ENCODE measurements around the gene CCL18. TPM values are rescaled to one million over a fixed set of nuclear protein-coding genes. Genes with fewer than 3 reads are reported as not detected.

CCL18 gene
- total and polyA plus RNA-seq, 10 of the 15 experiments (the other 5 are each of a cell fraction or from before 2014, with no cell fraction given), result 0.26 TPM; not detected in 9

- ATAC-seq (no peak), FAIRE-seq (no peak), DNase-seq (ENCODE audit: low read depth, low spot score) (no peak)
- WGBS (ENCODE audit: insufficient coverage, insufficient replicate concordance, low lambda C conversion rate, missing lambda C conversion rate), result 47% methylated on average over 3 of the region's 3 CpGs
- no peak overlapping the region for H3K4me2 ChIP-seq (ENCODE audit: control insufficient read depth, insufficient read depth)
- H3K9ac ChIP-seq (ENCODE audit: control insufficient read depth, insufficient read depth, low read length), result no peak overlapping the region
- BruUV-seq (replicated peaks), result no TSS peak
- CTCF ChIA-PET, result interaction anchor here (1.1 to 4.9 kb wide), 5 partner anchors 11 to 151 kb away, joined by 3 to 36 read pairs (median 9); partner anchors contain the start of gene CCL3
- H4K20me1 ChIP-seq (ENCODE audit: control insufficient read depth, insufficient read depth), result no peaks in the 10 kb centered on the region
- H3K27me3 ChIP-seq (replicated peaks in 1 of 2; ENCODE audit: control insufficient read depth in 2 of 2, insufficient read depth in 2 of 2, low read length in 1 of 2), result no peaks in the 10 kb centered on the region
- RAD21 ChIA-PET (ENCODE audit: unreplicated experiment), result interaction anchor here (2.5 to 4.3 kb wide), 4 partner anchors 8 to 31 kb away, joined by 19 to 36 read pairs (median 28); partner anchors contain the start of gene CCL3
- no peak overlapping the region for H3K27ac ChIP-seq (ENCODE audit: control insufficient read depth, insufficient read depth)
- H3K4me1 ChIP-seq (ENCODE audit: control insufficient read depth, insufficient read depth, low read length), result peaks cover 18% of the 10 kb centered on the region
- H3K36me3 ChIP-seq (ENCODE audit: control insufficient read depth in 2 of 2, insufficient read depth in 2 of 2, low read length in 1 of 2), result no peaks in the 10 kb centered on the region
- no peak overlapping the region for H3K4me3 ChIP-seq
- H3K79me2 ChIP-seq (ENCODE audit: control insufficient read depth, insufficient read depth, low read length), result no peaks in the 10 kb centered on the region
- H3K9me3 ChIP-seq (replicated peaks; ENCODE audit: control insufficient read depth, insufficient read depth, low read length), result peaks cover 5% of the 10 kb centered on the region
- no peak overlapping the region for H2AFZ ChIP-seq (ENCODE audit: control insufficient read depth, low read depth, low read length)
- TF ChIP-seq LARP7 (IDR thresholded peaks at IDR 0.05) (no peak), RBBP5 (conservative IDR thresholded peaks at IDR 0.05) (no peak), ETV6 (conservative IDR thresholded peaks at IDR 0.05 in 1 of 2, IDR thresholded peaks at IDR 0.05 in 1 of 2; ENCODE audit: borderline replicate concordance in 1 of 2, low read depth in 1 of 2) (no peak), RUNX3 (IDR thresholded peaks at IDR 0.05; ENCODE audit: low read length) (no peak), IRF3 (IDR thresholded peaks at IDR 0.05) (no peak), BHLHE40 (IDR thresholded peaks at IDR 0.05; ENCODE audit: borderline replicate concordance in 1 of 2, low read depth in 2 of 2, low read length in 1 of 2) (no peak), CBX3 (IDR thresholded peaks at IDR 0.05; ENCODE audit: borderline replicate concordance, low read depth) (no peak), PAX8 (IDR thresholded peaks at IDR 0.05) (no peak), NR2C1 (IDR thresholded peaks at IDR 0.05) (no peak), SUPT20H (IDR thresholded peaks at IDR 0.05; ENCODE audit: borderline replicate concordance, control insufficient read depth, low read depth, low read length) (no peak), MAX (IDR thresholded peaks at IDR 0.05; ENCODE audit: low read depth, low read length) (no peak), SRF (IDR thresholded peaks at IDR 0.05; ENCODE audit: low read depth in 2 of 2, low read length in 2 of 2) (no peak), ZNF217 (IDR thresholded peaks at IDR 0.05) (no peak)
- TF ChIP-seq, protein P1, sequence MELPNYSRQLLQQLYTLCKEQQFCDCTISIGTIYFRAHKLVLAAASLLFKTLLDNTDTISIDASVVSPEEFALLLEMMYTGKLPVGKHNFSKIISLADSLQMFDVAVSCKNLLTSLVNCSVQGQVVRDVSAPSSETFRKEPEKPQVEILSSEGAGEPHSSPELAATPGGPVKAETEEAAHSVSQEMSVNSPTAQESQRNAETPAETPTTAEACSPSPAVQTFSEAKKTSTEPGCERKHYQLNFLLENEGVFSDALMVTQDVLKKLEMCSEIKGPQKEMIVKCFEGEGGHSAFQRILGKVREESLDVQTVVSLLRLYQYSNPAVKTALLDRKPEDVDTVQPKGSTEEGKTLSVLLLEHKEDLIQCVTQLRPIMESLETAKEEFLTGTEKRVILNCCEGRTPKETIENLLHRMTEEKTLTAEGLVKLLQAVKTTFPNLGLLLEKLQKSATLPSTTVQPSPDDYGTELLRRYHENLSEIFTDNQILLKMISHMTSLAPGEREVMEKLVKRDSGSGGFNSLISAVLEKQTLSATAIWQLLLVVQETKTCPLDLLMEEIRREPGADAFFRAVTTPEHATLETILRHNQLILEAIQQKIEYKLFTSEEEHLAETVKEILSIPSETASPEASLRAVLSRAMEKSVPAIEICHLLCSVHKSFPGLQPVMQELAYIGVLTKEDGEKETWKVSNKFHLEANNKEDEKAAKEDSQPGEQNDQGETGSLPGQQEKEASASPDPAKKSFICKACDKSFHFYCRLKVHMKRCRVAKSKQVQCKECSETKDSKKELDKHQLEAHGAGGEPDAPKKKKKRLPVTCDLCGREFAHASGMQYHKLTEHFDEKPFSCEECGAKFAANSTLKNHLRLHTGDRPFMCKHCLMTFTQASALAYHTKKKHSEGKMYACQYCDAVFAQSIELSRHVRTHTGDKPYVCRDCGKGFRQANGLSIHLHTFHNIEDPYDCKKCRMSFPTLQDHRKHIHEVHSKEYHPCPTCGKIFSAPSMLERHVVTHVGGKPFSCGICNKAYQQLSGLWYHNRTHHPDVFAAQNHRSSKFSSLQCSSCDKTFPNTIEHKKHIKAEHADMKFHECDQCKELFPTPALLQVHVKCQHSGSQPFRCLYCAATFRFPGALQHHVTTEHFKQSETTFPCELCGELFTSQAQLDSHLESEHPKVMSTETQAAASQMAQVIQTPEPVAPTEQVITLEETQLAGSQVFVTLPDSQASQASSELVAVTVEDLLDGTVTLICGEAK (IDR thresholded peaks at IDR 0.05; ENCODE audit: borderline replicate concordance), result no peak
- TF ChIP-seq, protein P2, sequence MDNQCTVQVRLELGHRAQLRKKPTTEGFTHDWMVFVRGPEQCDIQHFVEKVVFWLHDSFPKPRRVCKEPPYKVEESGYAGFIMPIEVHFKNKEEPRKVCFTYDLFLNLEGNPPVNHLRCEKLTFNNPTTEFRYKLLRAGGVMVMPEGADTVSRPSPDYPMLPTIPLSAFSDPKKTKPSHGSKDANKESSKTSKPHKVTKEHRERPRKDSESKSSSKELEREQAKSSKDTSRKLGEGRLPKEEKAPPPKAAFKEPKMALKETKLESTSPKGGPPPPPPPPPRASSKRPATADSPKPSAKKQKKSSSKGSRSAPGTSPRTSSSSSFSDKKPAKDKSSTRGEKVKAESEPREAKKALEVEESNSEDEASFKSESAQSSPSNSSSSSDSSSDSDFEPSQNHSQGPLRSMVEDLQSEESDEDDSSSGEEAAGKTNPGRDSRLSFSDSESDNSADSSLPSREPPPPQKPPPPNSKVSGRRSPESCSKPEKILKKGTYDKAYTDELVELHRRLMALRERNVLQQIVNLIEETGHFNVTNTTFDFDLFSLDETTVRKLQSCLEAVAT (IDR thresholded peaks at IDR 0.05), result no peak
- in situ Hi-C loops (cut with MboI), result no loop called here
- SMC1A ChIA-PET (ENCODE audit: uncharacterized antibody, unreplicated experiment), result interaction anchor here (0.6 to 9.0 kb wide), 7 partner anchors 9 to 151 kb away, joined by 3 to 128 read pairs (median 9); partner anchors contain the start of gene CCL3
- POLR2A ChIA-PET, result interaction anchor here (1.2 to 1.6 kb wide), 3 partner anchors 8 to 17 kb away, joined by 3 to 6 read pairs (median 5); partner anchors contain the start of gene CCL4
- intact Hi-C loops (cut with micrococcal nuclease; ENCODE audit: unreplicated experiment), result no loop called here
Observed at GRCh38 chr17:36120221-36120620, 56.1 kb downstream of the CCL18 start.

Data from GM12878 (cell line).